Ascending aorta (tissue), 2 donors: ENCODE data around the gene LCNL1. TPM values are rescaled to one million over a fixed set of nuclear protein-coding genes. Genes with fewer than 3 reads are reported as not detected.
A peak's percentile ranks its signal among the peaks of the same experiment; 100 is the strongest.

Experiments used
- DNase-seq, 2 donors: peaks; one replicate each; pipeline ENCODE4 v3.0.0-alpha.2; 2019; ENCODE audit warnings: low spot score in 2 of 2
- H3K27ac ChIP-seq, 2 donors: fragments of 200-600 bp; sonication (generic); one replicate each; pipeline ENCODE4 v1.5.1; 2016 to 2017; ENCODE audit warnings: mild to moderate bottlenecking in 1 of 2
- H3K27me3 ChIP-seq: fragments of 200-600 bp; sonication (generic); one replicate; pipeline ENCODE4 v1.5.1; 2017
- H3K36me3 ChIP-seq, 2 donors: fragments of 200-600 bp; sonication (generic); one replicate each; pipeline ENCODE4 v1.5.1; 2016
- H3K4me1 ChIP-seq, 2 donors: fragments of 200-600 bp; sonication (generic); one replicate each; pipeline ENCODE4 v1.5.1; 2016 to 2017; ENCODE audit warnings: mild to moderate bottlenecking in 1 of 2
- H3K4me3 ChIP-seq, 2 donors: fragments of 200-600 bp; sonication (generic); one replicate each; pipeline ENCODE4 v1.5.1; 2016 to 2017; ENCODE audit warnings: mild to moderate bottlenecking in 1 of 2
- H3K9me3 ChIP-seq, 2 donors: fragments of 200-600 bp; sonication (generic); one replicate each; pipeline ENCODE4 v1.5.1; 2016
- CTCF ChIP-seq, 3 experiments: fragments of 200-600 bp in 2 of 3; fragments of 450-650 bp in 1 of 3; sonication (generic) in 2 of 3; IDR thresholded peaks; one replicate each; pipeline ENCODE4 v1.5.1; 2016 to 2019; ENCODE audit warnings: antibody characterized with exemption in 3 of 3, mild to moderate bottlenecking in 1 of 3, moderate library complexity in 1 of 3
- intact Hi-C: fragments of 100-400 bp; cut with DNase I; formaldehyde crosslinking; loops from one replicate; pipeline ENCODE4 v1.15.1; 2023
- total RNA-seq: library from RNA; depleted of rRNA; stranded (reverse); fragments of >200 nt; gene quantifications from one replicate; pipeline ENCODE4 v1.1.0, GENCODE V29; 2016

LCNL1 gene
- total RNA-seq, 1 donor from 2014 or later, result not detected

GRCh38 chr9:137026384-137026783 lies 43.6 kb downstream of the LCNL1 start:
- DNase-seq, result no peak
- Histone ChIP-seq H3K4me1 (peaks cover 17% of the 10 kb centered on the region in 2 donors), H3K36me3 (no peaks in the 10 kb centered on the region), H3K4me3 (no peak overlapping the region), H3K27ac (no peak overlapping the region), H3K27me3 (no peaks in the 10 kb centered on the region), H3K9me3 (no peaks in the 10 kb centered on the region)
- intact Hi-C loops, result no loop called here
- no peak for TF ChIP-seq CTCF (IDR thresholded peaks at IDR 0.05)

- peak overlapping the region in 1 of 2 donors; percentile 66 for H3K4me3 ChIP-seq
- no peak for DNase-seq
Observed at GRCh38 chr9:137026828-137027227, 44.0 kb downstream of the LCNL1 start.

GRCh38 chr9:137027369-137028262 lies 44.8 kb downstream of the LCNL1 start, which contains the start of gene ABCA2:
TSS of gene ABCA2 (minus strand) at chr9:137028237. CDS start at chr9:137028140, 97 bp downstream.
- Histone ChIP-seq H3K36me3 (no peaks in the 10 kb centered on the region), H3K4me1 (peaks cover 17% of the 10 kb centered on the region in 2 donors), H3K27me3 (no peaks in the 10 kb centered on the region), H3K9me3 (no peaks in the 10 kb centered on the region), H3K27ac (peak within 1 kb of the TSS; percentile 53 to 62), H3K4me3 (peak within 1 kb of the TSS; percentile 71 to 94)
- TF ChIP-seq CTCF (IDR thresholded peaks at IDR 0.05), result no peak
- intact Hi-C loops, result loop anchor here (1.0 to 2.0 kb wide), 4 partner anchors 35 to 237 kb away; partner anchors contain the start of genes PAXX, PHPT1 and TMEM141
- no peak for DNase-seq

More at GRCh38 chr9:137026828-137027227, 44.0 kb downstream of the LCNL1 start:
- no peaks in the 10 kb centered on the region for H3K36me3 ChIP-seq
- peaks cover 17% of the 10 kb centered on the region in 2 donors for H3K4me1 ChIP-seq
- no peak for TF ChIP-seq CTCF (IDR thresholded peaks at IDR 0.05)
- intact Hi-C loops, result no loop called here
- no peaks in the 10 kb centered on the region for H3K9me3 ChIP-seq
- no peaks in the 10 kb centered on the region for H3K27me3 ChIP-seq
- H3K27ac ChIP-seq, result peak overlapping the region; percentile 31 to 53

GRCh38 chr9:137028263-137029057 lies 45.7 kb downstream of the LCNL1 start:
- intact Hi-C loops, result loop anchor here (1.0 to 2.0 kb wide), 4 partner anchors 36 to 238 kb away; partner anchors contain the start of genes PAXX, PHPT1 and TMEM141
- peaks cover 17% of the 10 kb centered on the region in 2 donors for H3K4me1 ChIP-seq

More at GRCh38 chr9:137028263-137029057, 45.7 kb downstream of the LCNL1 start:
- no peaks in the 10 kb centered on the region for H3K9me3 ChIP-seq
- H3K4me3 ChIP-seq, result peak overlapping the region; percentile 71 to 94
- DNase-seq, result no peak
- H3K36me3 ChIP-seq, result no peaks in the 10 kb centered on the region
- H3K27ac ChIP-seq, result peak overlapping the region in 1 of 2 donors; percentile 62
- TF ChIP-seq CTCF (IDR thresholded peaks at IDR 0.05), result peak in 2 of 3 experiments; percentile 25 to 31
- H3K27me3 ChIP-seq, result no peaks in the 10 kb centered on the region
